C4-2B (cell line): ENCODE data around the gene GALNT16.

Source experiments
- ZFX ChIP-seq: fragments of 450-650 bp; IDR thresholded peaks from 2 replicates; pipeline ENCODE4 v1.6.1; 2017
- TF ChIP-seq, protein P1 (sequence below): fragments of 450-650 bp; conservative IDR thresholded peaks from 2 replicates; pipeline ENCODE4 v1.5.1; 2017; ENCODE audit warnings: mild to moderate bottlenecking

DNA sequence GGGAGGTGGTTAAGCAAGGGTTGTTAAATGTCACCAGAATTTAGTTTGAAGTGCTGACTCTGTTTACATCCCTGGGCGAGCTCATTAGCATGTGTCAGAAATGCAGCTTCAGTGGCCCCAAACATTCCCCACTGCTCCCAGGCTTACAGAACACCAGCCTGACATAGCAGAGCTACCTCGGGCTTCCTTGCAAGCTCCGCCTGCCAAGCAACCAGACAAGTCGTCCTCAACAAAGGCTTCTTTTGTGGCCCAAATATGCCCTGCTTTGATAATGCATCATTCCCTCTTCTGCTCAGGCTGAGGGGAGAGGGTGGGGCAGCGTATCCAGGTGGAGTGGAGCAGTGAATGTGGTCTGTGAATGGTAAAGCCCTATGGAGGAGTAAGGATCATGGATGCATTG, 110.1 kb downstream of the GALNT16 start:
- TF ChIP-seq, protein P1, sequence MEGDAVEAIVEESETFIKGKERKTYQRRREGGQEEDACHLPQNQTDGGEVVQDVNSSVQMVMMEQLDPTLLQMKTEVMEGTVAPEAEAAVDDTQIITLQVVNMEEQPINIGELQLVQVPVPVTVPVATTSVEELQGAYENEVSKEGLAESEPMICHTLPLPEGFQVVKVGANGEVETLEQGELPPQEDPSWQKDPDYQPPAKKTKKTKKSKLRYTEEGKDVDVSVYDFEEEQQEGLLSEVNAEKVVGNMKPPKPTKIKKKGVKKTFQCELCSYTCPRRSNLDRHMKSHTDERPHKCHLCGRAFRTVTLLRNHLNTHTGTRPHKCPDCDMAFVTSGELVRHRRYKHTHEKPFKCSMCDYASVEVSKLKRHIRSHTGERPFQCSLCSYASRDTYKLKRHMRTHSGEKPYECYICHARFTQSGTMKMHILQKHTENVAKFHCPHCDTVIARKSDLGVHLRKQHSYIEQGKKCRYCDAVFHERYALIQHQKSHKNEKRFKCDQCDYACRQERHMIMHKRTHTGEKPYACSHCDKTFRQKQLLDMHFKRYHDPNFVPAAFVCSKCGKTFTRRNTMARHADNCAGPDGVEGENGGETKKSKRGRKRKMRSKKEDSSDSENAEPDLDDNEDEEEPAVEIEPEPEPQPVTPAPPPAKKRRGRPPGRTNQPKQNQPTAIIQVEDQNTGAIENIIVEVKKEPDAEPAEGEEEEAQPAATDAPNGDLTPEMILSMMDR: no peak
- TF ChIP-seq ZFX: no peak
